Occipital lobe (tissue), 2 donors: Measurements from ENCODE around the gene HERC2. TPM values are rescaled to one million over a fixed set of nuclear protein-coding genes. Genes with fewer than 3 reads are reported as not detected.
"Not testable (repeated sequence)": the region's sequence is repeated elsewhere in the genome, so short reads cannot be mapped to it uniquely, and the experiment has no call there.

Experiments
- DNase-seq: peaks from one replicate; lab custom pipeline; 2025; lab: John Stamatoyannopoulos, UW
- total RNA-seq: library from RNA; depleted of rRNA; stranded (reverse); fragments of >200 nt; gene quantifications from one replicate; pipeline ENCODE4 v1.2.3, GENCODE V29; 2014

The HERC2 gene
- total RNA-seq, 1 donor from 2014 or later: 64.6 TPM

DNA sequence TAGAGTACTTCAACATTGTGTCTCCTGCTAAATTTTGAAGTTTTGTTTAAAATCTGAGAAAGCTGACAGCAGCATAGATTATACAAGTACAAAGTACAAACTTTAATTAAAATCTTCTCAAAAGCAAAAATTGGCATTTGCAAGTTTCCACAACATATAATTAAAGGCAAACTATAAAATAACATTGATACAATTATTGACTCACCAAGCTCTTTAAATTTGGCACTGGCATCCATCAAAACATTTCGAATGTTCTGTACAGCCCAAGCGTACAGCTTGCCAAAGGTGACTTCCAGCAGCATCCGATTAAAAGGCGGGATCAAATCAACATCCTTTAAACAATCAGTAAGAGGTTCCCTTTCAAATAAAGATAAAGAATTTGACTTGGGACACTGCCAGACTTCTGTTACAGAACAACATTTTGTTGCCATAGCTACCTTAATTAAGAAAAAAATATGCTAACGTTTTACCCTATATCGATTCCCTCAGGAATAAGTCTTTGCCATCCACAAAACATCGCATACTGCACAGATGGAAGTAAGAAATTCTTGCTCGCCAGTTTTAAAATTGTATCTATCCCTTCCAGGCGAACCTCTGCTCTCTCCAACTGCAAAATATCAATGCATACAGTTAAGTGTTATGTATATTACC lies 92.9 kb downstream of the HERC2 start:
- not testable (repeated sequence) for DNase-seq

DNA sequence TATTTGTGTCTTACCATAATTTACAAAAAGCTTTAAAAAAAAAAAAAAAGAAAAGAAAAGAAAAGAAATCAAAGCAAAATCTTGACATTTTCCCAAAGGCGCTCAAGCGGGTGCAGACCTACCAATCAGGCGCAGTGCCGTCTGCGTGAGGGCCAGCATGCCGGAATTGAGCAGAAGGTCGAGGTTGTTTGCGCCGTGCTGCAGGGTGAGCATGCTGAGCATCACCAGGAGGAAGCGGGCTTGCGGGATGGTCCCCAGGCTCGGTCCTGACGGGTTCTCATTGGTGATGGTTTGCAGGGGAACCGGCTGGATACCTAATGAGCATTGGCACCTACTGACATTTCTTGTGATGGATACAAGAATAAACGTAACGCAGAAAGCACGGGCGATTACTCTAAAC lies 93.9 kb downstream of the HERC2 start:
- no peak for DNase-seq

DNA sequence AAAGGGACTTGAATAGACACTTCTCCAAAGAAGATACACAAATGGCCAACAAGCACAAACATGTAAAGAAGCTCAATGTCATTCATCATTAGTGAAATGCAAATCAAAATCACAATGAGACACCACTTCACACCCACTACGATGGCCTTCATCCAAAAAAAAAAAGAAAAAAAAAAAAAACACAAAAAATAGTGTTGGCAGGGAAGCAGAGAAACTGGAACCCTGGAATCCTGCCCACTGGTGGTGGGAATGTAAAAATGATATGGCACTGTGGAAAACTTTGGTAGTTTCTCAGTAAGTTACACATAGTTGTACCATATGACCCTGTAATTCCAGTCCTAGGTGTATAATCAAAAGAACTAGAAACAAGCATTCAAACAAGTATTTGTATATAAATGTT lies 94.7 kb downstream of the HERC2 start:
- not testable (repeated sequence) for DNase-seq

DNA sequence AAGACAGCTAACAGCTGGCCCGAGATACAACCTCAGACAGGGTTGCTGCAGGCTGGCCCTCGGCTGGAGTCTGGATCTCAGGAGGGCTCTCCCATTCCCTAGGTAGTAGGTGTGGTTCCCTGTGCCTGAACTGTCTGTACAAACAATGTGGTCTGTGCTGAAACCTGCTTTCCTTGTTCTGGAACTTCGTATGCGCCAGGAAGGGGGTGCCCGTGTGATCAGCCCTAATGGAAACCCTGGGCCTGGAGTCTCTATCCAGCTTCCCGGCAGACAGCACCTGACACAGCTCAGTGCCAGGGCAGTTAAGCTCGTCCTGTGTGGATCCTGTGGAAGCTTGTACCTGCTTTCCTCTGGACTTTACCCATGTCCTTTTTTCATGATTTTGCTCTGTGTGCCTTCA lies 99.4 kb downstream of the HERC2 start:
- not testable (repeated sequence) for DNase-seq

DNA sequence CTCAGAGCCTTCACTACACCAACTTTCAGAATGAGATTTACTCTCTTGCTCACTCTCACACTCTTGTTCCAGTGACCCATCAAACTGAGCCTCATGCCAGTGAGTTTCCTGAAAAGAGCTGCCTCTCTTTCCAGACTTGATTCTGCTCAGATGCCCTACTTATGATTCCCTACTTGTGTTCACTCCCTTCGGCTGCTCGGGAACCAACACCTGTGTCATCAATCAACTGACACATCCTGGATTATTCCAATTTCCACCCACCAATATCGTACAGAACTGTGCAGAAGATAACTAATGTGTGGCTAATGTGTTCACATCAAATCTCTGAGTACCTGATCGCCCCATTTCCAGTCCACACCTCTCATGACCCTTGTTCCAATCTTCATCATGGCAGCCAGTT lies 100.3 kb downstream of the HERC2 start:
- DNase-seq: not testable (repeated sequence)

DNA sequence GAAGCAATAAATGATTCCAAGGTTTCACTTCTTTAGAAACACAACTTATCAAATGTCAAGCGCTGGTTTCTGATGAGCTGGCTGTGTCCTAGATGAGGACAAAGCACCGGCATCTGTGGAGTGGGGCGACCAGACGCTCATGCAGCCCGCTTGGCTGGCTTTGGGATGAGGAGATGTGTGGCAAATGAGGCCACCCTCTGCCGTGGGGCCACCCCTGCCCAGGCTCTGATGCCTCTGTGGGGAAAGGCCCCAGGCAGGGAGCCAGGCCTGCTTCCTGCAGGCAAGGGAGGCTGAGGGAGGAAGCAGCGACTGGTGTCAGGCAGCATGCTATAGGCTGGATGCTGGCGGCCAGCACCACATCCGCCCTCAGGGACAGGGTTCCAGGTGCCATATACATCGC lies 102.9 kb downstream of the HERC2 start:
- no peak for DNase-seq

DNA sequence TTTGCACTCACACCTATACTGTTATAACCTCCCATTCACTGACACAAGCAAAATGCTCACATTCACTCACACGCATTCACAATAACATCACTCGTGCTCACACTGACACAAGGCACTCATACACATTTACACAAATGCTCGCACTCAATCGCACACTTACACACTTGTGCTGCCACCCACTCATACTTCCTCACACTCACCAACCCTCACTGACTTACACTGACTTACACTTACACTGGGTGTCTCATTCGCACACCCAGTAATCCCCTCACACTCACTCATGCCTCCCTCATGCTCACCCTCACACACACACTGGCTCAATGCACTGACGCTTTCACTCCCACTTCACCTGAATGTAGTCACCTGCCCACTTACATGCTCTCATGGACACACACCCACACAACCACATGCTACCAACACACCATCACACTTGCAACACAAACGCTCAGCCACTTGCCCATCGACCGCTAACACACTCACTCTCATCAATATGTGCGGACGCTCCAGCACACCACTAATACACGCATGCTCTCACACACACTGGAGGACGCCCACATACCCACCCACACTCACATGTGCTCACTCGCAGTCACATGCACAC lies 104.9 kb downstream of the HERC2 start:
- not testable (repeated sequence) for DNase-seq

DNA sequence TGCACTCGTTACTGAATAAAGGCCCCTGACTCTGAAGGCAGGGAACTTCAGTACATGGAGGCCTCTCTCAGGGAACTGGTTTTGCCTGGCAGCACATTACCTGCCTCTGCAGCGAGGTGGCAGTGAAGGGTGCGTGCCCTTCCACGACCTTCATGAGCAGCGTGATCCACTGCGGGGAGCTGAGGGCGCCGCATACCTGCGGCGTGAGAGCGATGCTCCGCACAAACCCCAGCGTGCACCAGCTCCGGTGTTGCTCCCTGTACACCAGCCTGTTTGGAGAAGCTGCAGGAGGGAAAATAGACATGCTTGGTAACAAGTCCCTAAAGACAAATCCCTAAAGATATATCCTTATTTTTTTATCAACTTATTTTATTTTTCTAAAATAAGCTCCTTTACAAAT lies 106.5 kb downstream of the HERC2 start:
- not testable (repeated sequence) for DNase-seq

DNA sequence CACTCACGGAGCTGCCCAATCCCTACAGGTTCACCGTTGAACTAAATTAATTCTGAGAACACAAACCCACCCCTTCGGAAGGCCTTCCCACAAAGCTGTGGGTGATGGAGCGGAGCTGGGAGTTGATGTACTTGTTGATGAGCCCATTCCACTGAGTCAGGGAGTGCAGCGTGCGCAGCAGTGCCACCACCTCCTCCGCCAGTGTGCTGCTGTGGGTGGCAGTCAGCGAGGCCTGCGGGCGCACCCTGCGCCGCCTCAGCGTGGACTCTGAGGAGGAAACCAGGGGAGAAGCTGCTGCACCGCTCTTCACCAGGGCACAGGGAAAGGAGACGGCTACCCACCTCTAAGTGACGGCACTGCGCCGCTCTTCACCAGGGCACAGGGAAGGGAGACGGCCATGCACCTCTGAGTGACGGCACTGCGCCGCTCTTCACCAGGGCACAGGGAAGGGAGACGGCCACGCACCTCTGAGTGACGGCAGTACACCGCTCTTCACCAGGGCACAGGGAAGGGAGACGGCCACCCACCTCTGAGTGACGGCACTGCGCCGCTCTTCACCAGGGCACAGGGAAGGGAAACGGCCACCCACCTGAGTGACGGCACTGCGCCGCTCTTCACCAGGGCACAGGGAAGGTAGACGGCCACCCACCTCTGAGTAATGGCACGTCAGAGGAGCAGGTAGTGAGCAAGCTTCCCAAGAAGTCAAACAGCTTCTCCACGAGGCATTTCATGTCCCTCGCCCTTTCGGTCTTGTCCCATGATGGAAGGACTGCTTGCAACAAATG lies 107.8 kb downstream of the HERC2 start:
- DNase-seq: not testable (repeated sequence)

DNA sequence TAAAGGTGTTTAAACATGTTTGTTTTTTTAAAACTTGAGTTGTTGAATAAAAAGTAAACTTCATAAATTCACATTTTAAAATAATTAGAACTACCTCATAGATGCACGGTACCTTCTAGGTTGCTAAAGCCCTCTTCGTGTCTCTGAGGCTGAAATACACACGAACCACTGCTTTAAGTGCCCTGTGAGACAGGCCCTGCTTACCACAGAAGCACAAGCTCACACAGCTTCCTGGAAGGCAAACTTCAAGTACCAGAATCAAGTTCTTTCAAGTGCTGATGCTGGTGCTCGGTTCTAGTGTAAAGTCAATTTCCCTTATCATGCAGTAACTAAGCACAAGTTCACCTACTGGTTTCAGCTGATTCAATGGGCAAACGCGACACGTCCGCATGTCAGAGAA lies 108.6 kb downstream of the HERC2 start:
- not testable (repeated sequence) for DNase-seq

DNA sequence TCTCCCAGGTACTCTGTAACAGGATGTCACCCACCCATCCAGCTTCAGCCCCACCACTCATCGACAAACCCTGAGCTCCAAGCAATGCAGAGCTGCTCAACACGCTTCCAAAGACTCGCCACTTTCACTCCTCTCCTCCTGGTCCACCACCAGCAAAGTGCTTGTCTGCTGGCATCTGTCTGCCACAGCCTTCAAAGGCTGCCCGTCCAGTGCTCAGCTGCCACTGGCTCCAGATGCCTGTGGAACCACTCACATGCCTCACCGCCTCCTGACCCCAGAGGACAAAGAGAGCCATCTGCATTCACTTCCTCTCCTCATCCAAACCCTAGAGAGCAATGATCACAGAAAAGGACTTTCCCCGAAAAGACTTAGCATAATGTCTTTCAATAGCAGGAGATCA lies 113.4 kb downstream of the HERC2 start:
- DNase-seq: no peak

DNA sequence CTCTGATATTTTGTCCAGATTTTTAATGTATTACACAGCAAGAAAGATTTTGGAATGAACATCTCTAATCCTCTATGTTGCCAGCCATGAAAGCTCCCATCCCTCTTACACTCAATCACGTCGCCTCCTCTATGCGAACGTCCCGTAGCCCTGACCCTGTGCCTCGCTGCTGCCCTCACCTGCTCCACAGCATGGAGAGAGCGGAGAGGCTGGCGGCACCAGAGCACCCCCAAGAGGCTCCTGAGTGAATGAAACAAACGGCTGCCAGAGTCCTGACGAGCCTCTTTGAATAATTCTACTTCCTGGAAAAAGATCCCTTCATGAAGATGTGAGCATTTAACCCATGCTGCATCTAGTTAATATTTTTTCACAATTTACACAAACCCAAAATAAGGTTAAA lies 116.3 kb downstream of the HERC2 start:
- not testable (repeated sequence) for DNase-seq

DNA sequence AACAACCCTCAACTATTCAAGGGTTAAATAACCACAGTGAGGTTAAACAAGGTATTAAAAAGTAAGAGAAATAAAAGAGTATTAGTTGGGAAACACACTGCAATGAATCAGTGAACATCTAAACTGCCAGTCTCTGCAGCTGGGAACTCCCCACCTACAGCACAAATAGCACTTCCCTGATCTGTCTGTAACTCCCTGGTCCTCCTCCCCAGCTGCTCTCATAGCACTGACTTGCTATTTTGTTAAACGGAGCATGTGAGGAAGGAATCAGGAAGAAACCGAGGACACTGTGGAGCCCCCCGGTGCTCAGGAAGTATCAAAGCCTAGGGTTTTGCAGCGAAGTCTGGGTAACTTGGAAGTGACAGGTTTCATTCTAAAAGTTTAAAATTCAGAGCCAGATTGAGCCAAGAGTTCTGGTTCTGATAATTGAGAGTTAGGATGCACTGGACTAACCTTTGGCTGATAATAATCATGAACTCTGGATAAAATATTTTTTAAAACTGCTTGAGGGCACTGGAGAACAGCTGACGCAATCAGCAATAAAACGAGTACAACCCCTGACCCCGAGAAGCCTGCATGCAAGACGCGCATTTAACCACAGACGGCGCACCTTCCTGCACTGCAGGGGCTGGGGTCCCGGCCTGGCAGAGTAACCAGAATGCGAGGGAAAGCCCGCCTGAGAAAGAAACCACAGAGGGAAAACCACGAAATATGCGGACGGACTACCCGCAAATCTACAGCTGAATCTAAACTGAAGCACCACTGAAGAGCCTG lies 118.7 kb downstream of the HERC2 start:
- DNase-seq: not testable (repeated sequence)

DNA sequence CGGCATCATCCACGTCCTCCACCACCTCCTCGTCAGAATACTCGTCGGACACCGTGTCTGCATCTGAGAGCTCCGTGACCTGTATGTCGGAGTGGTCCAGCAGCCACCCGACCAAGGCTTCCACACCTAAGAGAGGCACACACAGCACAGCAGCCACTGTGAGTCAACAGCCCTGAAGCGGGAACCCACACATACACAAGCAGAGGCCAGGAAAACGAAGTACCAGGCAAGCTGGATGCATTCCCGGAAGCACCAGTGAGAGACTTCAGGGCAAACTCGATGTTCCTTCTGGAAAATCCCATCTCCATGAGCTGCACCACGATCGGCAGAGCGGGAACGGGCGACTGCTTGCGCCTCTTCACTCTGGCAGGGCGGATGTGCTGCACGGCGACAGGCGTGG lies 119.9 kb downstream of the HERC2 start:
- DNase-seq: peak; percentile 58

DNA sequence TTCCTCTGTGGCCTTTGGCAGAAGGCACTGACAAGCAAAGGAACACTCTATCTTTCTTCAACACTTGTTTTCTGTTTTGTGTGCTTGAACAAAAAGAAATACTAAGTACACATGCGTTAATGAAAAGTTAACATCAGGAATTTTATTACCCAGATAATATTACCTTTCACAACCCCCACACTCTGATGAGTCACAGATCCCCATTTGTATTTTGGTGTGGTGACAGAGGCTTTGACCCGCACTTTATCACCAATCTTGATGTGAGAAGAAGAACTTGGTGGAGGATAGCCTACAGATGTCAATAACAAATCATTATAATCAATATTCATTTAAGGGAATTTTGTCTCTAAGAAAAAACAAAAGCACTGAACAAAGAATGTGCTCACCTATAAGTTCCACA lies 123.8 kb downstream of the HERC2 start:
- not testable (repeated sequence) for DNase-seq

DNA sequence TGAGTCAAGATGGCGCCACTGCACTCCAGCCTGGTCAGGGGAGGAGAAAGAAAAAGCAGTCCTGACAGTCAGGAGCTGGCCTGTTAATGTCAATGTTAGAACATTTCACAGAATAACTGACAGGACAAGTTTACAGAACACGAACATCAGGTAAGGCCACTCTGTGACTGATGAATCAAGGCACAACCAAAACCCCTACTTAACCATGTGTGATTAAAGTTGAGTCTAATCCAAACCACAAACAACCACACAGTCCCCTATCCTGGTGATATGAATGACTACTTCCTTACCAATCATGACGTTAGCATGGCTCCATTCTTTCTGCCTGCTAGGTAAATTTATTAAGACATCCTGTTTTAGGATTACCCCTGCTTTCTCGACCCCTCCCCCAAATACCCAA lies 124.3 kb downstream of the HERC2 start:
- not testable (repeated sequence) for DNase-seq

DNA sequence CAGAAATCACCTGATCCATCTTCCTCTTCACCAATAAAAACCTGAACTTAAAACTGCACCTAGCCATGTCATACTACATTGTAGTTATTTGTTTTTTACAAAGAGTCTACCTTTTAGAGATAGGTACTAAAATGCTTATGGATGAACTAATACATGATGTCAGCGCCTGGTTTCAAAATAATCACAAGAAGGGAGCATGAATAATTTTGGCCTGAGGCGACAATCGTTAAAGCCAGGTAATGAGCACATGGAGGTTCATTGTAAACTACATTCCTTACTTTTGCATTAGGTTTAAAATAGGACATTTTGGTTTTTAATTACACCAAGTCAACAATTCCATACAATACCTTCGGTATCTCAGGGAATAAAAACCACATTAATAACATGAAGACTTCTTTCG lies 125.4 kb downstream of the HERC2 start:
- DNase-seq: not testable (repeated sequence)

DNA sequence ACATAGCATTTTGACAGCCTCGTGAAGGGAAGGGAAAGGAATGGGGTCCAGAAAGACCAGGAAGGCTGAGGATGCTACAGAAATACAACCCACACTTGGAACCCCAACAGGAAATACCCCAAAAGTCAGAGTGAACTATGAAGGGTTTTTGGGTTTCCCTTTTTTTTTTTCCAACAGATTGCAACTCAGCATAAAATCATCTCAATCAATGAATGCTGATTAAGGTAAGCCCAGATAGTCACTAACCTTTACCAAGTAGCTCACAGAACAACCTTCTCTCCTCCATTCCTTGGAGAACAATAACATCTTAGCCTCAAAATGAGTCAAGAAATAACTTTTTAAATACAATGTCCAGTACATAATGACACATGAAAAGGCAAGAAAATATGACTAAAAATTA lies 129.2 kb downstream of the HERC2 start:
- DNase-seq: no peak

DNA sequence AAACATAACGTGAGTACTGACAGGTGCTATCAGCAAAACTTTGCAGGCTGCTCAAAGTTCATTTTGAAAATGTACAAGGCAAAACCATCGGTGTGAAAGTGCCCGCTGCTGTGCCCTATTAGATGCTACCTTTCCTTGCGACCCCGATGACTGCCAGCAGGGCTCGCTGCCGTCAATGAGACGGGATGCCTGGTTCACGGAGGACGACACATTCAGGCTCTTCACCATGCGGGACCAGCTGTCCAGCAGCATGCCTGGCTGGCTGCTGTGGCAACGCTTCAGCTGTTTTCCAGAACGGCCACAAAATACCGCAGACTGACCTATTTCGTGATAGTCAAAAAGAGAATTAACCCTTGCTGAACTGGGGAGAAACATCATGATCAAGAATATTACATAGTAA lies 130.1 kb downstream of the HERC2 start:
- DNase-seq: peak; percentile 49

DNA sequence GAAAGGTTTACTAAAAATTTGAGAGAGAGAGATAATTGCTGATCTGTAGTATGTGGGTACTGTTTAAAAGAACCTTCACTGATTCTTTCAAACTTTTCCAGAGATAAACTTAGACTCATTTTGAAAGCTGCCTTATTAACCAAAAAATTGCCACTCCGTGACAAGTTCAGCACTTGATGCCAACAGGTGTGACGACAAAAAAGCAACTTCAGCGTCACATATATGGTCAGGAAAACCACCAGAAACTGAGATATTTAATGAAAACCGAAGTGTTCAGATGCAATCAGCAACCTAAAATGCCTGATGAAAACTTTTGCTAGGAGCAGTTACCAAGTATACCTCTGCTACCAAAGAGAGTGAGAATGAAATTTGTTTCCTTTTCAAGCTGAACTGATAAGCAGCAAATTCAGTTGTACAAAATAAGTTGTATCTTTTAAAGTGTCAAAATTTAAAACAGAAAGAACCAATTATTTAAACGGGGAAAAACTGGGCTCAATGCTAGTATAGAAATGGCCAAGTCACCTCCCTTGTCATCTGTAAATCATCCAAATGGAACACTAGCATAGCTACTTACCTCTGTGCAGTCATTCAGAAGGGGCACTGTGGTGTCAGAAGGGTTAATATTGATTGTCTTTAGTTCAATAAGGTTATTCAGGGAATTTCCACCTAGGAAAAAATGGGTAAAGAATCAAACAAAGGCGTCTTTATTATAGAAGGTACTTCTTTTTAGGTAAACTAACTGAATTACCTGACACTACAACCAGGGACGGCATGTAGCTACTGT lies 131.4 kb downstream of the HERC2 start:
- DNase-seq: no peak
